ENCODE results near the gene RMI1.

- no peak for TF ChIP-seq CTCF (IDR thresholded peaks at IDR 0.05)
- no peak for TF ChIP-seq POLR2A (IDR thresholded peaks at IDR 0.05)
Observed at GRCh38 chr9:83965350-83966208, 15.0 kb upstream of the RMI1 start.

Data from ovary (tissue), 3 donors.